8988T (cell line): Measurements from ENCODE around the gene PDIA5.

Experiments used
- DNase-seq: peaks from one replicate; pipeline ENCODE4 v3.0.0; 2011

PDIA5 gene

DNA sequence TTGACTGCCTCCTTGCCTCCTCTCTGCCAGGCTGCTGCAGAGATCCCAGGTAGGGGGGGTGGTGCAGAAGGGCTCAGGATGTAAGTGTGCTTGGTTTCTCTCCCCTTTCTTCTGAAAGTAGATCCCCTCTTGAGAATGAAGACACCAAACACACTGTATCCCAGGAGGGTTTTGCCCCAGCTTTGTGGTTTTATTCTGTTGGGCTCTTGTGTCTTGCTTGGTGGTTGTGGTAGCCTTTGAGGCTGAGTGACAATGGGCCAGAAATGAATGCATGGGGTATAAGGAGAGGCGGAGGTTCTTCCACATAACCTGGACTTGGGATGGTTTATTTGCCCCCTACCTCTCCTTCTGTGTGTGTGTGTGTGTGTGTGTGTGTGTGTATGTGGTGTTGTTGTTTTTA lies 5.7 kb downstream of the PDIA5 start:
- DNase-seq, result no peak

DNA sequence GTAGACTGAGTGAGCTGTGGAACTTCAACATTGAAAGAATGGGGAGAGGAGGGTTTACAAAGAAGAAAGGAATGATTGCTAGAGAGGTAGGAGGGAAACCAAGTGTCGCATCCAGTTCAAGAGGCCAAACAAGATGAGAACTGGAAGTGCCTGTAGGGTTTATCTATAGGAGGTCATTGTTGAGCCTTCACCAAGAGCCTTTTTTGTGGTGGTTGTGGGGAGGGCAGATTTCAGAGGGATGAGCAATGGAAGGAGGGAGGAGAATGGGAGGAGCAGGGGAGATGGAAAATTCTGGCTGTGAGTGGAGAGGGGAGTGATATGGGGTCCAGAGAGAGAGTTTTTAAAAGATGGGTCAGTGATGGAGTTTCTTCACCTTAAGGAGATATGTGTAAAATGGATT lies 8.5 kb downstream of the PDIA5 start:
- DNase-seq, result no peak

DNA sequence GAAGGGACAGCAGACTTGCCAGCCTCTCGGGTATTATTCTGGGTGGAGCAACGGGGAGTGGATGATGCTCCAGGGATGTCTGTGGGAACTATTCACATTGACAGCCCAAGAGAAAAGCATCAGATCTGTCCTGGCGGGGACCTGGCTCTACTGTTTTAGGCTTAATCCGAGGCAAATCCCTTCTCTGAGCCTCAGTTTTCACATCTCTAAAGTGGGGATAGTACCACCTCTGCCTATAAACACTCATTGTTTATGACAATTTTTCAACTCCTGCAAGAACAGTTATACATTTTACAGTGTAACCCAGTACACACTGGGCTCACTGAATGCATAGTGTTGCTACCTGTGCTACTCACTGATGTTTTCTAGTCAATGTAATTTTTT lies 9.3 kb downstream of the PDIA5 start:
- no peak for DNase-seq

DNA sequence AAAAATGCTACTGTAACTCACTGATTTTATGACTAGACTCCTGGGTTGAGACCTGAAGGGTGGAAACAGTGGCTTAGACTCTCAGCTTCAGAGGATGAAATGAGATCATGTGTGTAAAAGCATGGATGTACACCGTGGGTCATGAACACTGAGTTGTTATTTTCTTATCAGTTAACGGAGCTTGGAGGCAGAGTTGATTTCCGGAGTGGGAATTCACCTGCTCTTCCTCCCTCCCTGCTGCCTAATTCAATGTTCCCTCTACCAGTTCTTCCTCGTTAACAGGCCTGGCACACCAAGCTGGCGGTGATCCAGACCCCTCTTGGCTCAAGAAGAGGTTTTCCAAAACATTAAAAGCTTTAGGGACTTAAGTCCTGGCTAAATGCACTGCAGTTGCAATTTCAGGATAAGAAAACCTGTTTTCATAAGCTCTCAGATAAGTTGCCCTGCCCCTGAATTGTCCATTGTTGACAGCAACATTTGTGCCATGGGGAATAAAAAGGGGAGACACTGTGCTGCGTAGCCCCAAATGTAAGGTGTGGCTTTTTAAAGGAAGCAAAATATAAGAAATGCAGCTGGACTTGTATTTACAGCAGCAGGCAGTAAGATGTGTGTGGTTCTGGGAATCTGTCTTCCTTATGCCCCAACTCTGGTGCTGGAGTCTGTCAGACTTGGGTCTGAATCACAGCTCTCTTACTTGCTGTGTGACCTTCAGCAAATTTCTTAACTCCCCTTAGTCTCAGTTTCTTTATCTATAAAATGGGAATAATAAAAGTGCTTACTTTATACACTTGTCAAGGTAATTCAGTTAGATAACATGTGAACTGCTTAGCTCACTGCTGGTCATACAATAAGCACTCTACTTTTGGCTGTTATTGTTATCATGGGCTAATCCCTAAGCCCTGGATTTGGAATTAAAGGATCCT lies 9.9 kb downstream of the PDIA5 start:
- no peak for DNase-seq

DNA sequence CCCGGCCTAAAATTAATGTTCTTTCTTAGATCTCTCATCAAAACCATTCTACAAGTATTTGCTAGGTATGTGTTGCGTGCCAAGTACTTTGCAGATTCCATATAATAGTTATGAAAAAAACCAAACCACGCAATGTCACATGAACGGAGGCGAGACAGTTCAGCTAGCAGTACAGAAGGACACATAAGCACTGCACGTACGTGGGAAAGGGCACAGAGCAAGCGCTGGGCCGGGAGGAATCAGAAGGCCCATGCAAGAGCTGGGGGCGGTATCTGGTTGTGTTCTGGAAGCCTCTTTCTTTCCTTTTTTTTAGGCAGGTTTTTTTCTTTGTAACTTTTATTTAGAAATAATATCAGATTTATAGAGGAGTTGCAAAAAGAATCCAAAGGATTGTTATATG lies 11.3 kb downstream of the PDIA5 start:
- no peak for DNase-seq

DNA sequence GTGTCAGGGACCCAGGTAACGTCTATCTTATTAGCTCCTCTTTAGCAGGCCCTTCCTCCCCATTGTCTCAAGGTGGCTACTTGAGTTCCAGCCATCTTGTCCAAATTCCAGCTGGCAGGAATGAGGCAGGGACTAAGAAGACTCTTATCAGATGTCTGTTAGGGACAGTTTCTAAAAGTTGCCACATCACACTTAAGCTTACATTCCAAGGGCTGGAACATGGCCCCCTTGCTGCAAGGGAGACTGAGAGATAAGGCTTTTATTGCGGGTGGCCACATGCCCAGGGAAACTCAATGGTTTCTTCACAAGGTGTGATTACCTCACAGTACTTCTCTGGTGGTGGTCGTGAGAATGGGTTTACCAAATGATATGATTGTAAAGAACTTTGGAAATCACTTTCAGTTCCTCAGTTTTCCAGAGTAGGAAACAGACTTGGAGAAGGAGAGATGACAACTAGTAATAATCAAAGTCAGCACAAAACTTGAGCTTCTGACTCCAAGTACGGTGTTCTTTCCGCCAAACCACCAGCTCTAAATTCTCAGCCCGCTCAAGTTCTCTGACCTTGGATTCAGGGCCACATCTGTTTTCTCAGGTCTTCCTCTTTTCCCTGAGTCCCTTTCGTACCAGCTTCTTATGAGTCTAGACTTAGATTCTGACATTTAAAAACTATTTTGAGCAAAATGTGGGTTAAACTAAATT lies 14.2 kb downstream of the PDIA5 start:
- no peak for DNase-seq

DNA sequence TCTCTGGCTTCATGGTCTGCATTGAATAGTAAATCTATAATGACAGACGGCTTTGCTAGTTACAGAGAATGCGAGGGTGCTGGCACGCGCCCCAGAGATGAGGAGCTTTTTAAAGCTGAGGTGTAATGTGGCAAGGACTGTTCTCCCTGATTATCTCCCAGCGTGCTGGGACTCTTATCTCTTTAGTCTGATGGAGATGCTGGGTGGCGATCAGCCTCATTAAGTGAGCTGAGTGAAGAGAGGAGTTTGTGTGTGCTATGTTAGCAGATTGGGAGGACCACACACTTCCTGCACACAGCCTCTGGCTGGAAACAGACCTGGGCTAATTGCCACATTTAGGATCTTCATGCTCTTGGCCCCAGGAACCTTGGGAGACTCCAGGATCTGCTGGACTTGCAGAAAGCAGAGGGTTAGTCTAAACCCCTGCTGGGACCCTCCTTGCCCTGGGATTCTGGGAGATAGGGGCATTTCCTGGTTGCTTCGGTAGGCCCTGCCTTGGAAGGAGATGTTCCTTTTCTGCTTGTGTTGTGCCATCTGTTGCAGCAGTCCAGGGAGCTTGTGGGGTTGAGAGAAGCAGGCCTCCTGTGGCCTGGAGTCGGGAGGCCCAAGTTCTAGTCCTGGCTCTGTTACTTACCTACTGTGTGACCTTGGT lies 15.0 kb downstream of the PDIA5 start:
- DNase-seq, result no peak

DNA sequence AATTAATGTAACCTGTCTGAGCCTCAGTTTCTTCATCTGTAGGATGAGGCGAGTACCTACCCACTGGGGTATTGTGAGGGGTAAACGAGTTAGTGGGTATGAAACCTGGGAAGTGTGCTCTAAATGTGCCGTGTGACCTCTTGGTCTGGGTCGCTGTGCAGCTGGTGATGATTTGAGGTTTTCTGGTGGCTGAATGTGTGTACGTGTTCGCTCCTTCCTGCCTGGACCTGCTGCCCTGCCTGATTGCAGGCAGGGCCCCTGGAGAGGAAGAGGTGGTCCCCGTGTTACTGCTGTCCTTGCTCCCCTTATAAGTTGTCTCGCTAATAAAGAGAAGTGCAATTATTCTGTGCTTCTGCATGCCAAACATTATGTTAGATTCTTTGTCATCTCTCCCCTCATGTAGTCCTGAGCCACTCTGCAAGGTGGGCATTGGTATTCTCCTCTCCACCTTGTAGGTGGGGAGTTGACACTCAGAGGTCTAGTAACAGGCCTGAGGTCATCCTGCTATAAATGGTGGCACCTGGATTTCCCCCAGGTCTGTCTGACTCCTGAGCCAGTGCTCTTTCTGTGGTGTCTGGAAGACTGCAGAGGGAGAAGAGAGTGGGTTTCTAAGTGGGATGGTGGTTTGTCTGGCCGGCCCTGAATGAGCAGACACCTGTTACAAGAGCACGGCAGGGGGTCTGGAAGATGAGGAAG lies 15.7 kb downstream of the PDIA5 start:
- no peak for DNase-seq

DNA sequence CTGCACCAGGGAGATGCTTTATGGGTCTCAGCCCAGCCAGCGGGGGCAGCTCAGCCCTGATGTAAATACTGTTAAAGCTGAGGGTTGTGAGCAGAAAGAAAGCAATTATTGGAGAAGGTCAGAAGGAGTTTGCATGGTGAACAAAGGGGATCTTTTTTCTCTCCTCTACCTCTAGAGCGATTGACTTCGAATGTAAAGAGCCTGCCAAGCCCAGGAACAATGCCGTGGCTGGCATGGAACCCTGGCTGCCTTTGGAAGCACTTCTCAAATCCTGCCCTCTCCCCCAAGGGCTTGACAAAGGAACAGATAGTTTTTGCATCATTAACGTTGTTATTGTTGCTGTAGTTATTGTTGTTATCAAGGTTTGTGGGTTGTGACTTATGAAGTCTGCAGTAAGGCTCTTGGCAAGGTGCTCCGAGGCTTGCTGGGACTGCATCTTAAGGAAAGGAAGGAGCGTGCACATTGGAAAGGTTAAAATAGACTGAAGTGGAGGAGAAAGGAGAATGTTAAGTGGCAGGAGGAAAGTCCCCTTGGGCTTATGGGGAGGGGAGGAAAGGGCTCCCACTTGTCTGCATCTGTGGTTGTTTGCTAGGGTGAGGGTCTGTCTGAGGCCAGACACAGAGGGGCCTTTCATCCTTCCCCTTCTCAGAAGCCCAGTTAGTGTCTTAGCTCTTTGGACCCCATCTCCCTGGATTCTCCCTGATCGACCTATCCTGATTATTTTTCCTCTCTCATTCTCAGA lies 16.7 kb downstream of the PDIA5 start:
- DNase-seq, result no peak

DNA sequence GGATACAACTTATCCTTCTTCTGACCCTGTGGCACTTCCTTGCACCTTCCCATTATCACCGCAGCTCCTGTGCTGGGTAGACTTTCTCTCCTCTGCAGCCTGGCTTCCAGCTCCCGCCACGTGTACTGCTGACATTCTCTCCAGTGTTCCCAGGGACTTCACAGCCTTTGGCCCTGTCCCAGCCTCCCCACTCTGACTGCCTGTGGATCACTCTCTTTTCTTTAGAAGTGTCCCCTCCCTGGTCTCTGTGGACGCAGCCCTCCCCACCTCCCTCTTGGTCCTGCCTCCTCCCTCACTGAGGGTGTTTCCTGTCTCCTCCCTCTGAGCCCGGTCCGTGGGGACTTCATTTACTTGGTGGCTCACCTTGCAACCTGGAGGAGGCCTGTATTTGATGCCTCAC lies 17.4 kb downstream of the PDIA5 start:
- DNase-seq, result no peak

DNA sequence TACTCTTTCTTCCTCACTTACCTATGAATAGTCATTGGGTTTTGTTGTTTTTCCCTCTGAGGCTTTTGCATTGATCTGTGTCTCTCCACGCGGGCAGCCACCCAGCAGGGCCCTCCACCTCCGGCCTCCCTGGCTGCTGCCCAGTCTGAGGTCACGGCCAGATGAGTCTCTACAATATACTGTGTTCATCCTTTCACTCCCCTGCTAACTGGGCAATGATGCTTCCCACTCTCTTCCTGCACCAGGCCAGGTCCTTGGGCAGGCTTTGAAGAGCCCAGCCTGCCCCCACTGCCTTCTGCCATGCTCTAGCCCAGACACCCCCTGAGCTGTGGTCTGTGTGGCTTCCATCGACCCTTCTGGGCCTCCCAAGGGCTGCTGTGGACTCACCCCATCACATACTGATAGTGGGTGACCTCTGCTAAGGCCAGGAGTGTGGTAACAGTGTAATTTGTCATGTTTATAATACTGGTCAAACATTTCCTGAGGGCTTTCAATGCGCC lies 18.0 kb downstream of the PDIA5 start:
- DNase-seq, result no peak

DNA sequence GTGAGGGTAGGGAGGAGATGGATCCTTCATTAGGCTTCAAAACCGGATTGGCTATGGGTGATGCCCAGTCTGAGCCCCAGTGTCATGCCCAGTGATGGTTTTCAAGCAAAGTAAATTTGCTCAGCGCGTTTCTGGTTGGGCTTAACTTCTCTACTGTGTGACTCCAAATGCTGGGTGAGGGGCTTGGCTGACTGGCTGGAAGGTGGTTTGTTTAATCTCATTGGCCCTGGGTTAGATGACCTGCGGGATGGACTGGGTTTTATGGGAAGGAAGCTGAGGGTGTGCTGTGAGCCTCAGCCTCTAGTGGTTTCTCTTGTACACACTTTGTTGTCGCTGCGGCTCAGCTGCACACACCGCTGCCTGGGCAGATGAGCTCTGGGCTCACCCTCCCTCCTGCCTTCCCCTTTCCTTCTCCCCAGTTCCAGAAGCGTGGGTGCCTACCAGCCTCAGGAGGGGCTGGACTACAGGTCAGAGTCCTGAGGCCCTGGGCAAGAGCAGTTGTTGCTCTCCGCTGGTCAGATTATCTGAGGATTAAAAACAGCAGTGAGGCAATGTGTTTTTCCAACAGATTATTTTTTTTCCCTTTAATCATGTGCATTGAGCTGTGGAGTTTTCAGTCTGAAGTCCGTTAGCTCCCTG lies 18.6 kb downstream of the PDIA5 start:
- DNase-seq, result no peak

DNA sequence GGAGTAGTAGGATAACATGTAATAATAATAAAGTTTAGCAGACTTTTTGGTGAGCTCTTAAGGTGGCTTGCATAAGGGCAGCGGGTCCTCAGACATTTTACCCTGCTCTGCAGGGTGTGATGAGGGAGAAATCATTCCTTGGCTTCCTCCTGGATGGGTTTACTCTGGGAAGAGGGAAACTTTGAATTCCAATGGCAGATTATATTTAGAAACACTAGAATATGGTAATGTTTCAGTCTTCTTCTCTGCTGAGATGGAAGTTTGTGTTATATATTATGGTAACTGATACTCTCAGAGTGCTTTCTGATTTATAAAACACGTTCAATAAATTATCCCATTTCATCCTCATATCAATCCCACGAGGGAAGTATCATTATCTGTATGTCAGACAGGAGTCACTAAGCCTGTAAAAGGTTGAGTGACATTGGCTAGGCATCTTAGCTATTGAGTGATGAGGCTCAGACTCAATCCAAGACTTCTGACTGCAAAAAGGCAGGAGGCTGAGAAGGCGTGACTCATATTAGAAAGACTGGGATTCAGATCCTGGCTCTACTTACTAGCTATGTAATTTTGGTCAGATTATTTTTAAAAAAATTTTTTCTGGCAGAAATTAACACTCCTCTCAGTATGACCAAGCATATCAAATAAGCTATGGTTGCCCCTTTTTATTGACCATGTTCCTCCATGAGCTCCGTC lies 19.3 kb downstream of the PDIA5 start:
- no peak for DNase-seq

DNA sequence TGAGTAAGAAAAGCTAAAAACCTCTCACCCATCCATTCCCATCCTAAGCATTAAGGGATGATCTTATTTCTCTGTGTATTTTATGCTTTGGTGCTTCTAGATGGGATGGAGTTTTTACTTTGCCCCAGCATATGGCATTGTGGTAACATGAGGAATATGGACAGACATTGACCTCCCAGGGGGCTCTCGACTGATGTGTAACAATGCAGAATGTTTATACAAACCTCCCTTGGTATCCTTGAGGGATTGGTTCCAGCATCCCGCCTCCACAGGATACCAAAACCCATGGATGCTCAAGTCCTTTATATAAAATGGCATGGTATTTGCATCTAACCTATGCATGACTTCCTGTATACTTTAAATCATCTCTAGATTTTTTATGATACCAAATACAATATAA lies 21.6 kb downstream of the PDIA5 start:
- no peak for DNase-seq

DNA sequence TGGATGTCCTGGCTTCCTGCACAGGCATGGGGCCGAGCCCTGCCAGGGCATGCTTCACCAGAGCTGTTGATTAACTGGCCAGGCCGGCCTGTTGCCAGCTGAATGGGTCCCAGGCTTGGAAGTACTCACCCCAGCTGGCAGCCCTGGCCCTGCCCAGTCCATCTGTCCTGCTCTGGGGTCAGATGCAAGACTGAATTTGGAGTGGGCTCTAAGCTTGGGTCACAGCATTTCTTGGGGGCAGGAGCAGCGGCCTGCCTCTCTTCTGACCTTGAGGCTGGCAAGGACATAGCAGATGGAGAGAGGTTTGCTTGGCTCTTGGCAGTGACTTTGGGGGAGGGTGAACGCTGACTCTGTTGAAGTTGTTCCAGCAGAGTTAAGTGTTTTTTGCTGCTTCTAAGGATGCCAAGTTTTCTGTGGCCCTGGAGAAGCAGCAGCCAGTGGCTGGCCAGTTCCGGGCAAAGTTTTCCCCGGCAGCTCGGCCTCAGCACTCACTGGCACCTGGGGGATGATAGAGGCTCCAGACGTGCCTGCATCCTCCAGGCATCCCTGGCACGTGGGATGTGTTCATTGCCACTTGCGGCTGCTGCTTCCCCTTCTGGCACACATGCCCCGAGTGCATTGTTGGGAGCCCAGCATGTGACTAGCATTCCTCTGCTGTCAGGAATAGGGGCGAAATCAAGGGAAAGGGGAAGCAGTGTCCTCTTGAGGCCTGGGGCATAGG lies 22.9 kb downstream of the PDIA5 start:
- DNase-seq, result no peak

DNA sequence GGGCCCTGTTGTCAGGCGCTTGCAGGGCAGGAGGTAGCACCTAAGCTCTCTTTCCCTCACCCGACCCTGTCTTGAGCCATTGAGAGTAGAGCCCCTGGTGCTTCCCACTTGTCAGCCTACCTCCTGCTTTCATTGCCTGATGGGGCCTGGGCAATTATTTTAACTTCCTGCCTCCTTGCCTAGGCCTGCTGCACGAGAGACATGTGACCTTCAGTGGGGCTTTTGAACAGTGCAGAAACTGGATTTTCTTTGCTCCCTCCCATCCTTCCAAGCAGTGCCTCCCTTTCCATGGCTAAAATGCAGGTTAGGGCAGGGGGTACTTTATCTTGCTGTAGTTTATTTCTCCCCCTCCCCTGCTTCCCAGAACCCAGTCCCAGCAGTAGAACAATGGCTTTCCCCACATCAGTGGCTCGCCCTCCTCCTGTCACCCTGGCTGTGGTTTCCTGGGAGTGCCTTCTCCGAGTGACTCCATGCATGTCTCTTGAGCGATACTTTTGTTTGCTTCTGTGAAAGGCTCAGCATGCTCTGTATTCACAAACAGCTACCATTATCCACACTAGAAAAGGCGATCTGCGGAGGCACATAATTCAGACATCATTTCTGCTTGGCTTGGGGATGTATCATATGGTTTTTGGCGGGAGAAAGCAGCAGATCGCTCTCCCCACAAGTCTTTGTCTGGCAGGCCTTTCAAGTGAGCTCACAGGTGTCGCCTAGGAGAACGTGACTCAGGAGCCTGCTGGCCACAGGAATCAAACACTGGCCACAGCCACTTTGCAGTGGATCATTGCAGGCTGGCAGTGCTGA lies 24.1 kb downstream of the PDIA5 start:
- DNase-seq, result no peak

DNA sequence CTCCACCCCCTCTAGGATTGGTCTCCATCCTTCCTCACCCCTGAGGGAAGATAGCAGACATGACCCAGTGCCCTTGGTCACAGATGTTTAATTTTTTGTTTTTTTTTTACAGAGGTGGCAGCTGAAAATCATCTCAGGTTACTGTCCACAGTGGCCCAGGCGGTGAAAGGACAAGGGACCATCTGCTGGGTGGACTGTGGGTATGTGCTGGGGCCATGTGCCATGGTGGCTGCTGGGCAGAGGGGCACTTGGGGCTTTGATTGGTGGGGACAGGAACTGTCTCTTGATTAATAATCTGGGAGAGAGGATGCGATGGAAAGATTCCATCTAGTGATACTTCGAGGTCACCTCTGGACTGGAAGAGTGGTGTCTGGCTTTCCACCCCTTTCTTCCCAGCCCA lies 25.4 kb downstream of the PDIA5 start:
- no peak for DNase-seq

DNA sequence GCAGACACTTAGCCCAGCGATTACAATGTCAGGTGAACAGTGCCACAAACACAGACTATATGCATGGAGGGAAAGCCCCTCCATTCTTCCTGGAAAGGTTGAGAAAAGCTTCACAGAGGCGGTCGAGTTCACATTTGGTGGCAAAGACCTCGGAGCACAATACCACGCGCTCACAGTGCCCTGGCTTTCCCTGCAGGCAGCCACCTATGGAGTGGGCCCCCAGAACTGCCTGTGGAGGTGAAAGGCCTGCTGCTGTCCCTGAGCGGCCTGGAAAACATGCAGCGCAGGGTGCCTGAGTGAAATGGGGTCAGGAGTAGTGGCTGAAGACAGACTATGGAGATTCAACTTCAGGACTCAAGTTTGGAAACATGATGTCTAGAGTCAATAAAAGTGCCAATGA lies 26.9 kb downstream of the PDIA5 start:
- DNase-seq, result no peak

DNA sequence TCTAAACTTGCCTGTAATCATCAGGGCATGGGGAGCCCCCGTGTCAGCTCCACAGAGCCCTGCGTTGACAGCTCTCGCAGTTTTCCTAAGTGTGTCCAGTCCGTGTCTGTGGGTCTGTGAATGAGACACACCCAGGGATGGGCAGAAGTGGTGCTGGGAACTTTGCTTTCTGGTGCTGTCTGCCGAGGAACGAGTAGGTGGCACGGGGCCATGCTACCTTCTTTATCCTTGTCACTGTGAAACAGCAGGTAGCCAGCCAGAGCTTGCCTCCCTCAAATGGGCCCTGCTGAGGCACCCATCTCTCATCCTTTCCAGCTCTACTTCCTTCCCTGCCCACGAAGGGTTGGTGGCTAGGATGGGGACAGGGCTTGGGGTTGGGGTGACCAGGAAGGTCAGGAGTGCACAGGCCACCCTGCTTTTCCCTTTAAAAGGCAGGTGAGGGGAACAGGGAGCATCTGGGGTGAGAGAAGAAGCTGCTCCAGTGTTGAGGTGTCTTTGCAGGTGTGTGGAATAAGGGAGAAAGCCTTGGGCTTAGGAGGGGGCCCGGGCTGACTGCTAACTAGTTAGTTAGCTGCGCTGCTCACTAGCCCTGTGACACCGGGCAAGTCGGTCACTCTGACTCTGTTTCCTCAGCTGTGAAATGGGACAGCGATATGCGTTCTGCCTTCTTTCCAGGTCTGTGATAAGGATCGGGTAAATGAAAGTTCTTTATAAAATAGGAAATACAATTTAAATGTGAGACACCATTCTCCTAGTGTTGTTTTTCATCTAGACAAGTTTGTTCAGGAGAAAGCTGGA lies 27.9 kb downstream of the PDIA5 start:
- DNase-seq, result no peak
